Measurements from ENCODE around the gene RAPGEF6.

DNA sequence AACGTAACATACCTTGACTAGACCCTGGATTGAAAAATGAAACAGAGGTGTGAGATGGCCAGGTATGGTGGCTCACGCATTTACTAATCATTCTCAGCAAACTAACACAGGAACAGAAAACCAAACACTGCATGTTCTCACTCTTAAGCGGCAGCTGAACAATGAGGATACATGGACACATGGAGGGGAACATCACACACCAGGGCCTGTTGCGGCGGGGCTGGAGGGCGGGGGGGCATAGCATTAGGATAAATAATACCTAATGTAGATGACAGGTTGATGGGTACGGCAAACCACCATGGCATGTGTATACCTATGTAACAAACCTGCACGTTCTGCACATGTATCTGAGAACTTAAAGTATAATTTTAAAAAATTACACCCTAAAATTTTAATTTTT is 15.9 kb downstream of the RAPGEF6 start:
- TF ChIP-seq CTCF (IDR thresholded peaks at IDR 0.05; ENCODE audit: borderline replicate concordance, extremely low read depth, low read length, poor library complexity, severe bottlenecking) (no peak), EZH2 (IDR thresholded peaks at IDR 0.05; ENCODE audit: borderline replicate concordance, low read depth, low read length, severe bottlenecking) (no peak)

Data from DND-41 (cell line).